GM12892 (cell line): ENCODE measurements around the gene VSTM1.

ENCODE experiments used
- DNase-seq: peaks from one replicate; pipeline ENCODE4 v3.0.0; 2011; ENCODE audit not compliant: insufficient read length
- FAIRE-seq: peaks from 2 replicates; lab custom pipeline; 2011; peaks lifted over from hg19 to GRCh38; lab: Jason Lieb, UNC
- POLR2A ChIP-seq: IDR thresholded peaks from 2 replicates; pipeline ENCODE4 v1.6.1; 2011; ENCODE audit warnings: low read depth, low read length, control low read depth
- POLR2AphosphoS5 ChIP-seq: IDR thresholded peaks from 2 replicates; pipeline ENCODE4 v1.6.1; 2011; ENCODE audit warnings: low read depth, low read length, control low read depth
- TAF1 ChIP-seq: IDR thresholded peaks from 2 replicates; pipeline ENCODE4 v1.6.1; 2011; ENCODE audit warnings: low read depth, mild to moderate bottlenecking, control low read depth, low read length, borderline replicate concordance

Gene VSTM1

DNA sequence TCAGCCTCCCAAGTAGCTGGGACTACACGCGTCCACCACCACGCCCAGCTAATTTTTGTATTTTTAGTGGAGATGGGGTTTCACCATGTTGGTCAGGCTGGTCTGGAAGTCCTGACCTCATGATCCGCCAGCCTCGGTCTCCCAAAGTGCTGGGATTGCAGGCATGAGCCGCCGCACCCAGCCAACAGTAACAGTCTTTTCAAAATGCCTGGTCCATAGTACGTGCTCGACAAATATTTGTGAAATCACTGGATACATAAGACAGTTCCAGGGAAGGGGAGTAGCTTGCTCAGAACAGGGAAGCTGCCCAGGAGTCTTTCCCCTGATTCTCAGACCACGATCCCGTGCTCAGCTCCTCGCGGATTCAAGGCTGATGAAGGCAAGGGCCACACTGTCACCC, 41.8 kb downstream of the VSTM1 start:
- no peak for FAIRE-seq
- DNase-seq, result no peak
- TF ChIP-seq POLR2AphosphoS5, result no peak

DNA sequence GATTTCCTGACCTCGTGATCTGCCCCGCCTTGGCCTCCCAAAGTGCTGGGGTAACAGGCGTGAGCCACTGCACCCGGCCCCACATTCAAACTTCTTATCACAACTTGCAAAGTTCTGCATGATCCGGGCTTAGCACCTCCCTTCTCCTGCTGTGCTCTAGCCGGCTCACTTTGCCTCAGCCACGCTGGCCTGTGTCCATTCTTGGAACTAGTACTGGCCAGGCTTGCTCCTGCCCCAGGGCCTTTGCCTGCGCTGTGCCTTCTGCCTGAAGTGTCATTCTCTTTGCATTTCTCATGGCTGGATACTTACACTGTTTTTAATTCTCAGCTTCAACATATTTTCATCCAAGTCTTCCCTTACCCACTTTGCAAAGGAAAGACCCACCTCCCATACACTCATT, 42.3 kb downstream of the VSTM1 start:
- DNase-seq (no peak), FAIRE-seq (no peak)
- TF ChIP-seq POLR2AphosphoS5 (no peak), POLR2A (no peak), TAF1 (no peak)

DNA sequence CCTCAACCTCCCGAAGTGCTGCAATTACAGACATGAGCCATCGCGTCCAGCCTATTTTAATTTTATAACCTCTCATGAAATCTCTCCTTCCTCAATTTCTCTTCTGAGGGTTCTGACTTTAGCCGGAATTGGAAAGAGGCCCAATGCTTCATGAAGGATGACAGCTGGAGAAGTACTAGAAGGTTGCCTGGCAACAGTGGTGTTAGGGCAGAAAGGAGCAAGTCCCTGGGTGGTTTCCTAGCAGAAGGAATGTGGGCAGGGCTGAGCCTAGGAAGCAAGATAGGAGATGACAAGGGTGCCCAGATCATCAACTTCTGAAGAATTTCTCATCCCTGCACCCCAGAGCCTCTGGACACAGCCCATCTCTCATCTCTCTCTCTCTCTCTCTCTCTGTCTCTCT, 46.4 kb downstream of the VSTM1 start:
- FAIRE-seq, result no peak
- DNase-seq, result no peak
- TF ChIP-seq POLR2A, result no peak
- TF ChIP-seq POLR2AphosphoS5, result no peak
- no peak for TF ChIP-seq TAF1

DNA sequence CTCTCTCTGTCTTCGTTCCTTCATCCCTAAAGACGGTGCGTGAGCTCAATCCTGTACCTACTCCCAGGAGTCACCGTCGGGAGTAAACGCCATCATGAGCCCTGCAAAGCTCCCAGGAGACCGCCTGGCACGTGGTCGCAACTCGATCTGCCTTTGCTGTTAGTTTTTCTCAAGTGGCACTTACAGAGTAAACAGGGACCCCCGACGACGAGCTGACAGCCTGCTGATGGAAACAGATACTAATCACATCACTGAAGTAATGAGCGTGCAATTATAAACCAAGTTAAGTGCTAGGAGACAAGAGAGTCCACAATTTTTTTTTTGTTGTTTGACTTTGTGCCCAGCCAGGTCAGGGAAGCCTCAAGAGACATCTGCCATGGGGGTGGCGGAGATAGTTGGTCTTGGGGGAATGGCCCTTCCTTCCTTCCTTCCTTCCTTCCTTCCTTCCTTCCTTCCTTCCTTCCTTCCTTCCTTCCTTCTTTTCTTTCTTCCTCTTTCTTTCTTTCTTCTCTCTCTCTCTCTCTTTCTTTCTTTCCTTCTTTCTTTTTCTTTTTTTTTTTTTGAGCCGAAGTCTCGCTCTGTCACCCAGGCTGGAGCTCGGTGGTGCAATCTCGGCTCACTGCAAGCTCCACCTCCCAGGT, 48.7 kb downstream of the VSTM1 start:
- TF ChIP-seq POLR2A, result no peak
- TF ChIP-seq TAF1, result no peak
- no peak for TF ChIP-seq POLR2AphosphoS5
- no peak for FAIRE-seq
- no peak for DNase-seq

DNA sequence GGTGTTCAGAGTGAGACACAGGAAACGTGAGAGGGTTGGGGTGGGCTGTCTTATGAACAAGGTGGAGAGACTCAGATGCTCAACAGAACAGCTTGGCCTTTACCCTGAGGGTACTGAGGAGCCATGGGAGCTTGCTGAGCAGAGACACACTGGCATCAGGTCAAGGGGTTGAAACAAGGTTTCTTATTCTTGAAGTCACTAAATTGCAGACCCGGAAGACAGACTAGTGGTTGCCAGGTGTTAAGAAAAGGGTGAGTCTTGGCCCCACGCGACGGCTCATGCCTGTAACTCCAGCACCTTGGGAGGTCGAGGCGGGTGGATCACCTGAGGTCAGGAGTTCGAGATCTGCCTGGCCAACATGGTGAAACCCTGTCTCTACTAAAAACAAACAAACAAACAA, 49.8 kb downstream of the VSTM1 start:
- no peak for FAIRE-seq
- no peak for DNase-seq
- TF ChIP-seq POLR2AphosphoS5, result no peak
- TF ChIP-seq TAF1, result no peak
- no peak for TF ChIP-seq POLR2A

DNA sequence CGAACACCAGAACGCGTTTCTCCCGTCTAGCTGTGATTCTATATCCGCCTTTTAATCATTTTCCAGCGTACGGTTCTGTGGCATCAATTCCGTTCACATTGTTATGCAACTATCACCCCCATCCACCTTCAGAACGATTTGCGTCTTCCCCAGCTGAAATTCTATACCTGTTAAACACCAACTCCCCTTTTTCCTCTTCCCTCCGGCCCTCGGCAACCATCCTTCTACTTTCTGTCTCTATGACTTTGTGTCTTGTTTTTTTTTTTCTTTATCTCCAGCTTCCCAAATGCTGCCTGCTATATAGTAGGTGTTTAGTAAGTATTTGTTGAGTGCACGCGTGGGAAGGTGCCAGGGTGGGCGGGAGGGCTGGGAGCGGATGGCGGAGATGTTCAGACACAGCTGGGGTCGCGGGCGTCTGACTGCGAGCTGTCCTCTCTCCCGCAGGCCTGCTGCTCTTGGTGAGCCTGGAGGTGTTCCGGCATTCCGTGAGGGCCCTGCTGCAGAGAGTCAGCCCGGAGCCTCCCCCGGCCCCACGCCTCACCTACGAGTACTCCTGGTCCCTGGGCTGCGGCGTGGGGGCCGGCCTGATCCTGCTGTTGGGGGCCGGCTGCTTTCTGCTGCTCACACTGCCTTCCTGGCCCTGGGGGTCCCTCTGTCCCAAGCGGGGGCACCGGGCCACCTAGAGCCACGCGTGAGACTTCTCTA, 52.0 kb downstream of the VSTM1 start:
- TF ChIP-seq POLR2AphosphoS5 (no peak), POLR2A (no peak), TAF1 (no peak)
- DNase-seq (no peak), FAIRE-seq (no peak)

DNA sequence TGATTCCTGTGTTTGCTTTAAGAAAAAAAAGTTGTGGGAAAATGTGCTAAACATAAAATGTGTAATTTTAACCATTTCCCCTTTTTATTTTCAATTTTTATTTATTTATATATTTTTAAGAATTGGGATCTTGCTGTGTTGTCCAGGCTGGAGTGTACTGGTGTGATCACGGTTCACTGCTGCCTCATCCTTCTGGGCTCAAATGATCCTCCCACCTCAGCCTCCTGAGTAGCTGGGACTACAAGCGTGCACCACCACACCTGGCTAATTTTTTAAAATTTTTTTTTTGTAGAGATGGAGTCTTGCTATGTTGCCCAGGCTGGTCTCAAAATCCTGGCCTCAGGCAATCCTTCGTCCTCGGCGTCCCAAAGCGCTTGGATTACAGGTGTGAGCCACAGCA, 53.2 kb downstream of the VSTM1 start:
- FAIRE-seq, result no peak
- DNase-seq, result no peak
- TF ChIP-seq TAF1 (no peak), POLR2AphosphoS5 (no peak), POLR2A (no peak)

DNA sequence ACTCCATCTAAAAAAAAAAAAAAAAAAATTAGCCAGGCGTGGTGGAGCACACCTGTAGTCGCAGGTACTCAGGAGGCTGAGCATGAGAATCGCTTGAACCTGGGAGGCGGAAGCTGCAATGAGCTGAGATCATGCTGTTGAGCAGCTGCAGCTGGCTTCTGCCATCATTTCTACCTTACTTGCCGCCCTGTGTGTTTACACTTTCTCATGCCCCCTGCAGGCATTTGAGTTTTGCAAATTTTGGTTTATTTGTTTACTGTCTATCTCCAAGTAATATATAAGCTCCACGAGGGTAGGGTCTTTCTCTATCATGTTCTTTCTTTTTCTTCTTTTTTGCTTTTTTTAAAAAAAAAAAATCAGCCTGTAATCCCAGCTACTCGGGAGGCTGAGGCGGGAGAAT, 54.3 kb downstream of the VSTM1 start:
- FAIRE-seq, result no peak
- DNase-seq, result no peak
- no peak for TF ChIP-seq POLR2AphosphoS5

DNA sequence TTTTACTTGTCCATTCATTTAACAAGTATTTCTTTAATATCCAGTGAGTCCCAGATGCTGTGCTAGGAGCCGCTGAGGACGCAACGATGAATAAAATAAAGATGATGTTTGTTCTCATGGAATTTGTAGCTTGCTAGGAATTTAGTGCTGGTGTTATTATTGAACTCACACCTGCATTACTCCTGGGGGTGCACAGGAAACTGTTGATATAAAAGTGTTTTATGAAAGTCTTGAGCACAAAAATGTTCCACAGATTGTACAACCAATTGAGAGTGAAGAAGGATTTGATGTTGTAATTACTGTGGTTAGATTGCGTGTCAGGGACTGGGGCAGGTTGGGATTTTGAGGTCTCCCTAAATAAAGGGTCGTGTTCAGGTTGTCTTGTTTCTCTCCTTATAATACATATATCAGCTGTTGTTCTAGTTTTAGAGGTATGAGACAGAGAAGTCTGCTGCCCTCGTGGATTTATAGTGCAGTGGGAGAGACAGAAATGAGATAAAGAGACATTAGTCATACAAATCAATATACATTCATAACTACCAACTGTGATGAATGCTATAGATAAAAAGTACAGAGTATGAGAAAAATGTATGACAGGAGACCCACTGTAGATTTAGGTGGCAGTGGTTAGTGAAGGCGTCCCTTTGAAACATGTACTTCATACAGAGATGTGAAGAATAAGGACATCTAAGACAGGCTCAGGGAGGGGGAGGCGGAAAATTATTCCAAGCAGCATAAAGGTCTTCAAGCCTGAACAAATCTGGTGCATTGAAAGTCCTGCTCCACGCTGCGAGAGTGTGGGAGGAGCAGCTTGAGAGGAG, 61.0 kb downstream of the VSTM1 start:
- TF ChIP-seq TAF1 (no peak), POLR2AphosphoS5 (no peak)
- FAIRE-seq (no peak), DNase-seq (no peak)

DNA sequence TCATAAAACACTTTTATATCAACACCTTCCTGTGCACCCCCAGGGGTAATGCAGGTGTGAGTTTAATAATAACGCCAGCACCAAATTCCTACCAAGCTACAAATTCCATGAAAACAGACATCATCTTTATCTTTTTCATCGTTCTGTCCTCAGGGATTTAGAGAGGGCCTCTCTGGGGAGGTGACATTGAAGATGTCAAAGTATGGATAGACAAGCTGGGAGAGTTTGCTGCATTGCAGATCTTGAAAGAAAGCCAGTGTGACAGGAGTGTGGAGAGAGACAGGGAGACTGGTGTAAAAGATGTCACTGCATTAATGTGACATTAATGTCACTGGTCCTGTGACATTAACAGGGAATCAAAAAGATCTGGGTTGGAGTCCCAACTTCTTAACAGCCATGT, 62.2 kb downstream of the VSTM1 start:
- TF ChIP-seq TAF1, result no peak
- no peak for TF ChIP-seq POLR2A
- no peak for TF ChIP-seq POLR2AphosphoS5
- FAIRE-seq (no peak), DNase-seq (no peak)

DNA sequence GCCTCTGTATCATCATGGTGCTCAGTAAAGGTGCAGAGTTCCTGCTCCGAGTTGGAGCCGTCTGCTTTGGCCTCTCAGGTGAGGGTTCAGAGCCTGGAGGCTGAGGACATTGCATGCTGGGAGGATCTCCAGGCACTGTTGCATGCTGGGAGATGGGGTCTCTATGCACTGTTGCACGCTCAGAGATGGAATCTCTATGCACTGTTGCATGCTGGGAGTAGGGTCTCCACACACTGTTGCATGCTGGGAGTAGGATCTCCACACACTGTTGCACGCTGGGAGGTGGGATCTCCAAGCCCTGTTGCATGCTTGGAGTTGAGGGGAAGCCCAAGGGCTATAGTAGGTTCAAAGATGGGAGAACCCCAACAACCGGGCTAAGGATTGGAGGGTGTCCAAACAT, 64.0 kb downstream of the VSTM1 start:
- TF ChIP-seq POLR2AphosphoS5 (no peak), POLR2A (no peak), TAF1 (no peak)
- DNase-seq, result no peak
- FAIRE-seq, result no peak

DNA sequence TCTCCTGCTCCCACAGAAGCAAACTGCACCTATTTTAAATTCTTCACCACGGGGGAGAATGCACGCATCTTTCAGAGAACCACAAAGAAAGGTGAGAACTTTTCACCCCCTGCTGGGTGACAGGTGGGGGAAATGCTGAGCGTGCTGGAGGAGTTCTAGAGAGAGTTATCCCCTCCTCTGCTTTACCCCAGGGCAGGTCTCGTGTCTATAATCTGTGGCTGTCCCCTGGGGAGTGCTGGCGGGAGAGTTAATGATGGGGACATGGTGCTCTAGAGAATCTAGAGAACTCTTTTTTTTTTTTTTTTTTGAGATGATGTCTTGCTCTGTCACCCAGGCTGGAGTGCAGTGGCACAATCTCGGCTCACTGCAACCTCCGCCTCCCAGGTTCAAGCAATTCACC, 65.5 kb downstream of the VSTM1 start:
- no peak for FAIRE-seq
- no peak for TF ChIP-seq TAF1
- no peak for TF ChIP-seq POLR2AphosphoS5
- no peak for DNase-seq
